ENCODE data around the gene PALM. TPM values are rescaled to one million over a fixed set of nuclear protein-coding genes. Genes with fewer than 3 reads are reported as not detected.

PALM gene
- total RNA-seq, 4 donors from 2014 or later: 57.1 to 228 (median 77.4) TPM

DNA sequence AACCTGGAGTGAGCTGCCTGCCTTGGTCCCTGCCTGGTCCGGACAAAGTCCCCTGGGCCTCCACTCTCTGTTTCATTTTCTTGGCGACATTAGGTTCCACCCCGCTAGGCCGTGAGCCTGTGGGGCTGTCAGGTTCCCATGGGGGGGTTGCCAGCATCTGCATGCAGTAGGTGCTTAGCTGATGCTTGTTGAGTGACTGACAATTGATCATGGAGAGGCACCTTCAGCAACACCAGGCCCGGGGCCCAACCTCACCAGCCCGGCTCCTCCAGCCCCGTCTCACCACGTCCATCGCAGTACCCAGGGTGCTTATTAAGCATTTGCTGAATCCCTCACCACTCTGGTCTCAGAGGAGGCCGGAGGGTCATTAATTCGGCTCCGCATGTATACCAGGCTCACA, 55.6 kb downstream of the PALM start:
- TF ChIP-seq, protein P1, sequence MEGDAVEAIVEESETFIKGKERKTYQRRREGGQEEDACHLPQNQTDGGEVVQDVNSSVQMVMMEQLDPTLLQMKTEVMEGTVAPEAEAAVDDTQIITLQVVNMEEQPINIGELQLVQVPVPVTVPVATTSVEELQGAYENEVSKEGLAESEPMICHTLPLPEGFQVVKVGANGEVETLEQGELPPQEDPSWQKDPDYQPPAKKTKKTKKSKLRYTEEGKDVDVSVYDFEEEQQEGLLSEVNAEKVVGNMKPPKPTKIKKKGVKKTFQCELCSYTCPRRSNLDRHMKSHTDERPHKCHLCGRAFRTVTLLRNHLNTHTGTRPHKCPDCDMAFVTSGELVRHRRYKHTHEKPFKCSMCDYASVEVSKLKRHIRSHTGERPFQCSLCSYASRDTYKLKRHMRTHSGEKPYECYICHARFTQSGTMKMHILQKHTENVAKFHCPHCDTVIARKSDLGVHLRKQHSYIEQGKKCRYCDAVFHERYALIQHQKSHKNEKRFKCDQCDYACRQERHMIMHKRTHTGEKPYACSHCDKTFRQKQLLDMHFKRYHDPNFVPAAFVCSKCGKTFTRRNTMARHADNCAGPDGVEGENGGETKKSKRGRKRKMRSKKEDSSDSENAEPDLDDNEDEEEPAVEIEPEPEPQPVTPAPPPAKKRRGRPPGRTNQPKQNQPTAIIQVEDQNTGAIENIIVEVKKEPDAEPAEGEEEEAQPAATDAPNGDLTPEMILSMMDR (IDR thresholded peaks at IDR 0.05; ENCODE audit: low read depth): no peak

DNA sequence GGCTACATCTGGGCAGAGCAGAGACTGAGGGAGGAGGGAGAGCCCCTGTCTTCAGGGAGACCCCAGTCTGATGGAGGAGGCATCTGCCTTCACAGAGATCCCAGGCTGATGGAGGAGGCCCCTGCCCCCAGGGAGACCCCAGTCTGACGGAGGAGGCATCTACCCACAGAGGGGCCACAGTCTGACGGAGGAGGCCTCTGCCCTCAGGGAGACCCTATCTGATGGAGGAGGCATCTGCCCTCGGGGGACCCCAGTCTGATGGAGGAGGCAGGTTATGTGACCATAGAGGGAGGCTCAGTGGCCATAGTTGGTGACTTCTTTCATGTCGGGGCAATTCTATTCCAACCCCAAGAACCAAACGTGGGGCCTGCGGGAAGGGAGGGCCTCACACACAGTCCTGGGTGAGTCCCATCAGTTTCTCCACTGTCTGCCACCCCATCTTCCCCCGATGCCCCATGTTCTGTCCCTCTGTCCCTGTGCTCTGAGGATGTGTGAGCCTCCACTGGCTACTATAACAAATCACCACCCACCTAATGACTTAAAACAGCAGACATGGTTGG, 56.5 kb downstream of the PALM start:
- TF ChIP-seq, protein P1 (IDR thresholded peaks at IDR 0.05; ENCODE audit: low read depth): no peak

DNA sequence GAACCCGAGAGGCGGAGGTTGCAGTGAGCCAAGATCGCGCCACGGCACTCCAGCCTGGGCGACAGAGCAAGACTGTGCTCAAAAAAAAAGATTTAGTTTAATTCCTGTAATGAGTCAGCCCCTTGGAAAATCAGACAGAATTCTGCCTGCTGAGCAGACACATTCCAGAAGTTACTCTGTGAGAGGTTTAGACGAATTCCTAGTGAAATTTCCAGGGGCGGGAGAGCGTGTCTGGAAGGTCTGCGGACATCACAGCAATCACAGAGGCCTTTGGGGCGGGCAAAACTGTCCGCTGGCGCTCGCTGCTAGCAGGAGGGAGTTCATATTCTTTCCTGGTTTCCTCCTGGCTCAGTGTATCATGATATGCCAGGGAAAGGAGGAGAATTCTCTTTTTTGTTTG, 59.7 kb downstream of the PALM start:
- TF ChIP-seq, protein P1 (IDR thresholded peaks at IDR 0.05; ENCODE audit: low read depth): no peak

DNA sequence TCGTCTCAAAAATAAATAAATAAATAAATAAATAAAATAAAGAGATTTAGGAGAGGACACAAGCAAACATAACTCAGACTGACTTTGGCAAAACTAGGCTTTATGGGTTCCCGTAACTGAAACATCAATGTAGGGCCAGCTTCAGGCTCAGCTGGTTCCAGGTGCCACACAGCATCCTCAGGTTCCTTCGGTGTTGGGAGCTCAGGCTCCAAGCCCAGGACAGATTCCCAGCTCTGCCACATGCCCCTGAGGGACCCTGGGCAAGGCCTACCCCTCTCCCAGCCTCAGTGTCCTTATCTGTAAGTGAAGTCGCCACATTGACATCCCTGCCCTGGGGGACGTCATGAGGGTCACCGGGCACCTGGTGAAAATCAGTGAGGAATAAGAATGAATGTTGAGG, 60.9 kb downstream of the PALM start:
- TF ChIP-seq, protein P1 (IDR thresholded peaks at IDR 0.05; ENCODE audit: low read depth): no peak

DNA sequence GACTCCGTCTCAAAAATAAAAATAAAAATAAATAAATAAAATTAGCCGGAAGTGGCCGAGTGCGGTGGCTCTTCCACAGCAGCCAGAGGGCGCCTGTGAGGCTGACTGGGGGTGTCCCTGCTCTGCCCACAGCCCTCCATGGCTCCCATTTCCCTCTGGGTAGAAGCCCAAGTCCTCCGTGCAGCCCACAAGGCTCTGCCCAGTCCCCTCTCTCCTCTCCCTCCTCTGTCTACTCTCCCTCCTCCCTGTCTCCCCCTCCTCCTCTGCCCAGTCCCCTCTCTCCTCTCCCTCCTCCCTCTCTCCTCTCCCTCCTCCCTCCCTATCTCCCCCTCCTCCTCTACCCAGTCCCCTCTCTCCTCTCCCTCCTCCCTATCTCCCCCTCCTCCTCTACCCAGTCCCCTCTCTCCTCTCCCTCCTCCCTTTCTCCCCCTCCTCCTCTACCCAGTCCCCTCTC, 62.6 kb downstream of the PALM start:
- TF ChIP-seq, protein P1 (IDR thresholded peaks at IDR 0.05; ENCODE audit: low read depth): no peak

DNA sequence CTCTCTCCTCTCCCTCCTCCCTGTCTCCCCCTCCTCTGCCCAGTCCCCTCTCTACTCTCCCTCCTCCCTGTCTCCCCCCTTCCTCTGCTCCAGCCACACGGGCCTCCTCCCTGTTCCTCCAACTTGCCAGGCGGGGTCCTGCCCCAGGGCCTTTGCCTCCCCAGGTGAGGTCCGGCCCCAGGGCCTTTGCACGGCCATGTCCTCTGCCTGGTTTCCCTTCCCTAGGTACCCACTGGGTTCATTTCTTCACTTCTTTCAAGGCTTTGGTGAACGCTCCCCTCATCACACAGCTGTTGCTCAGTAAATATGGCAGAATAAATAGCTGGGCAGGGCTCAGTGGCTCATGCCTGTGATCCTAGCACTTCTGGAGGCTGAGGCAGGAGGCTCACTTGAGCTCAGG, 63.3 kb downstream of the PALM start:
- TF ChIP-seq, protein P1 (IDR thresholded peaks at IDR 0.05; ENCODE audit: low read depth): no peak

DNA sequence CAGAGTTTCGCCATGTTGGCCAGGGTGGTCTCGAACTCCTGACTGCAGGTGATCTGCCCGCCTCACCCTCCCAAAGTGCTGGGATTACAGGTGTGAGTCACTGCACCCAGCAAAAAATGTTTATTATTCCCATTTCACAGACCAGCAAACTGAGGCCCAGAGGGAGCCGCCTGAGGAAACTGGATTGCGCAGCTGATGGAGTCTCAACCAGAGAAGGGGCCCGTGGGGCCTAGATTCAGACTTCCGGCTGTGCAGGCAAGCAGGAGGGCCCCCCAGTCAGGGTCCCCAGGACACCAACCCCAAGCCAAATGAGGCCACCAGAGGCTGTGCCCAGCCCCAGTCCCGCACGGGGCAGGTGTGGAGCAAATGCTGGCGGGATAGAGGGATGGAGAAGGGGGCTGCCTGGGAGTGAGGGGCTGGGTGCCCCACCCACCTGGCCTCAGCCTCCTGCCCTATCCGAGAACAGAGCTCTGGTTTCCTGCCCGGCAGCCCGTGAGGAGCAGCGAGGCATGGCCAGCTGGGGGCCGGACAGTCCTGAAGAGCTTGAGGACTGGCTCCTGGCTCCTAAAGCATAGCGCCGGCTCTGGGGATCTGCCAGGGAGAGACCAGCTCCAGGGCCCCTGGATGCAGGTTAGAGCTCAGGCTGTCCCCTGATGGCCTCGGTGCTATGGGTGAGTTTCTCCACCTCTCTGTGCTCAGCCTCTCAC, 64.1 kb downstream of the PALM start:
- TF ChIP-seq, protein P1 (IDR thresholded peaks at IDR 0.05; ENCODE audit: low read depth): no peak

Measured in subcutaneous adipose tissue (tissue), 4 donors.